ENCODE measurements around the gene A3GALT2.
A peak's percentile ranks its signal among the peaks of the same experiment; 100 is the strongest.

A3GALT2 gene

DNA sequence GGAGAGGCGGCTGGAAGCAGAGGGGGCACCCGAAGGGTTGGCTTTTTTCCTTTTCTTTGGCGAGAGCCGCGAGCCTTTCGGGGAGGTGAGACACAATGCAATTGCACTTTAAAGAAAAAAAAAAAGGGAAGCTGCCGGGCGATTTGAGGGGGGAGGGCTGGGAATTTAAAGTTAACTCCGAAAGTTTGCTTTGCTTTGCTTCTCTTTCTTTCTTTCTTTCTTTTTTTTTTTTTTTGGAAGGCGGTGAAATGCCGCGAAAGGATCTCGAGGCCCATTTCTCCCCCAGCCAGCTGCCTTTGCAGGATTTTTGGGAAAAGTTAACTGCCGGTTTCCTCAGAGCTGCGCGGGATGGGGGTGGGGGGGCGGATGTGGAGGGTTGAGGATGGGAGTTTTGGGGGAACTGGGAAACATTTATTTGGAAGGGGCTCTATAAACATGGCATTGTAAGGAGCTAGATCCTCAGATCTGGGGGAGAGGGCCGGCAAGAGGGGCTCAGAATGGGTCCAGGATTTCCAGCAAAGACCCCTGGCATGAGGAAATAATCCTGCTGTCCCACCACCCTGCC is 63.6 kb downstream of the A3GALT2 start:
- TF ChIP-seq CTCF (IDR thresholded peaks at IDR 0.05; ENCODE audit: insufficient read depth, low read length, missing control alignments), result no peak
- POLR2A ChIA-PET, result interaction anchor here (0.6 to 0.9 kb wide), 2 partner anchors 76 to 156 kb away, joined by 4 to 5 read pairs; no protein-coding TSS in a partner anchor
- no peak for DNase-seq (ENCODE audit: low read depth, low spot score)
- H3K4me3 ChIP-seq (ENCODE audit: low read depth, low read length), result peak overlapping the region; percentile 76
- CTCF ChIA-PET, result interaction anchor here (0.7 to 1.6 kb wide), 5 partner anchors 38 to 376 kb away, joined by 3 to 10 read pairs (median 5); no protein-coding TSS in a partner anchor
